ENCODE results near the gene RXRA.
A peak's percentile ranks its signal among the peaks of the same experiment; 100 is the strongest.

The RXRA gene

DNA sequence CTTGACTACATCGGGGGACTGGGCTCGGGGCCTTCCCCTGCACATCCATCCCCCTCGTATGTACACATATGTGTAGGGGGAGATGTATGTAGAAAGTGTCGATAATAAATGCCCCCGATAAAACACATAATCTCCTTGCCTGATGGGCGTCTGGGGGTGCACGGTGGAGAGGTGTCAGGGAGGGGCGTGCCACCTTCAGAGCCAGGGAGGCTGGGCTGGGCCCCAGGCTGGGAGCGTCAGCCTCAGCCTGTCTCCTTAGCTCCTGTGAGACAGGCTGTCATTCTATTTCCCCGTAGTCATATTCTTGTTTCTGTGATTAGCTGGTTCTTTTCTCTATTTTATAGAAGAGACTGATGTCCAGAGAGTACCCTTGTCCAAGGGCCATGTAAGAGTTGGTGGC lies 4.7 kb upstream of the RXRA start:
- DNase-seq (ENCODE audit: low read depth), result no peak
- no peak overlapping the region for H3K4me3 ChIP-seq (replicated peaks; ENCODE audit: low read depth, low read length)
- TF ChIP-seq, protein P1, sequence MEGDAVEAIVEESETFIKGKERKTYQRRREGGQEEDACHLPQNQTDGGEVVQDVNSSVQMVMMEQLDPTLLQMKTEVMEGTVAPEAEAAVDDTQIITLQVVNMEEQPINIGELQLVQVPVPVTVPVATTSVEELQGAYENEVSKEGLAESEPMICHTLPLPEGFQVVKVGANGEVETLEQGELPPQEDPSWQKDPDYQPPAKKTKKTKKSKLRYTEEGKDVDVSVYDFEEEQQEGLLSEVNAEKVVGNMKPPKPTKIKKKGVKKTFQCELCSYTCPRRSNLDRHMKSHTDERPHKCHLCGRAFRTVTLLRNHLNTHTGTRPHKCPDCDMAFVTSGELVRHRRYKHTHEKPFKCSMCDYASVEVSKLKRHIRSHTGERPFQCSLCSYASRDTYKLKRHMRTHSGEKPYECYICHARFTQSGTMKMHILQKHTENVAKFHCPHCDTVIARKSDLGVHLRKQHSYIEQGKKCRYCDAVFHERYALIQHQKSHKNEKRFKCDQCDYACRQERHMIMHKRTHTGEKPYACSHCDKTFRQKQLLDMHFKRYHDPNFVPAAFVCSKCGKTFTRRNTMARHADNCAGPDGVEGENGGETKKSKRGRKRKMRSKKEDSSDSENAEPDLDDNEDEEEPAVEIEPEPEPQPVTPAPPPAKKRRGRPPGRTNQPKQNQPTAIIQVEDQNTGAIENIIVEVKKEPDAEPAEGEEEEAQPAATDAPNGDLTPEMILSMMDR (IDR thresholded peaks at IDR 0.05; ENCODE audit: low read length, missing control alignments), result no peak

DNA sequence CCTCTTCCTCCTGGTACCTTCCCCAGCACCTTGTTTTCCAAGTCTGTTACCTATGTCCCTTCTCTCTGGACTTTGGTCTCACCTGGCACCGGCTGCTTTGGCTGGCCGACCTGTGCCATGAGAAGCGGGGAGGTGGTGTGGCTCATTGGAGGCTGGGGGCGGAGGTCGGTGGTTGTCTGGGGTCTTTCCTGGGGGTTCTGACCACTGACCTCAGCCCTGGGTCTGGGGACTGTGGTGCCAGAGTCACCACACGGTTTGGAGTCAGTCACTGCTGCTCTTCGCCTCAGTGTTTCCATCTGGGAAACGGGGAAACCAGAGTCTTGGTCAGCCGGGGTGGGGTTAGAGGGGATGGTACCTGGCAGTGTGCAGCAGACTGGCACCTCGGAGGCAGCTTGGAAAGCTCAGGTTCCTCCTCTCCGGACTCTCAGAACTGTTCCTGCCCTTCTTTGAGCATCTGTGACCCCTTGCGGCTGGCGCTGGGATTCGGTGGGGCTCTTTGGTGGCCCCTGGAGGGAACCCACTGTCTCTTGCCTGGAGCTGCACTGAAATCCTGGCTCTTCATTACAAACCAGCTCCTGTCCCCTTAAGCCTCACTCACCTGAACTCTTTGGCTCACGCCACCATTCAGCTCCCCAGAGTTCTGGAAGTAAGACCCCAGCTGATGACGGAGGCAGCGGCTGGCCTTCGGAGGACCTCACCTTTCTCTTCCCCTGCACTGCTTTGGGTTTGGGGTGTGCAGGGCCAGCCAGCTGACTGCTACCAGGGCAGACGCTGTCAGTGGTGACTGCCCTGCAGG lies 4.1 kb upstream of the RXRA start:
- DNase-seq (ENCODE audit: low read depth), result no peak
- TF ChIP-seq, protein P1 (IDR thresholded peaks at IDR 0.05; ENCODE audit: low read length, missing control alignments), result no peak
- no peak overlapping the region for H3K4me3 ChIP-seq (replicated peaks; ENCODE audit: low read depth, low read length)

DNA sequence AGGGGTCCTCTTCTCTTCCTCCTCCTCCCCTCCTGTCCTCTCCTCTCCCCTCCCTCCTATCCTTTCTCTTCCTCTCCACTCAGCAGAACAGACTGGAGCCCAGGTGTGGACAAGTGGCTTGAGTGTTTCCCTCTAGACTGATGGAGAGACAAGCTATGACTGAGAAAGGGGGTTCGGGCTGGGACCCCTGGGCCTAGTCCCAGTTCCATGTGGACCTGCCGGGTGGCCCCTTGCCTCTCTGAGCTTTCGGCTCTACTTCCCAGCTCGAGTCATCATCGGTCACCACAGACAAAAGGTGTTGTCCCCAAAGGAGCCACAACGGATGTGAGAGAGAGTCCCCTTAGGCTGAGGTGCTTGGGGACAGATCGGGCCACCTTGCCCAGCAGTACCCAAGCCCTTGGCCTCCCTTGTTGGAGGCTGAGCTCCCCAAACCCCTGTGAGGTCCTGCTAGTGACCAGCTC lies 3.4 kb upstream of the RXRA start:
- TF ChIP-seq, protein P1 (IDR thresholded peaks at IDR 0.05; ENCODE audit: low read length, missing control alignments), result no peak
- no peak overlapping the region for H3K4me3 ChIP-seq (replicated peaks; ENCODE audit: low read depth, low read length)
- no peak for DNase-seq (ENCODE audit: low read depth)

DNA sequence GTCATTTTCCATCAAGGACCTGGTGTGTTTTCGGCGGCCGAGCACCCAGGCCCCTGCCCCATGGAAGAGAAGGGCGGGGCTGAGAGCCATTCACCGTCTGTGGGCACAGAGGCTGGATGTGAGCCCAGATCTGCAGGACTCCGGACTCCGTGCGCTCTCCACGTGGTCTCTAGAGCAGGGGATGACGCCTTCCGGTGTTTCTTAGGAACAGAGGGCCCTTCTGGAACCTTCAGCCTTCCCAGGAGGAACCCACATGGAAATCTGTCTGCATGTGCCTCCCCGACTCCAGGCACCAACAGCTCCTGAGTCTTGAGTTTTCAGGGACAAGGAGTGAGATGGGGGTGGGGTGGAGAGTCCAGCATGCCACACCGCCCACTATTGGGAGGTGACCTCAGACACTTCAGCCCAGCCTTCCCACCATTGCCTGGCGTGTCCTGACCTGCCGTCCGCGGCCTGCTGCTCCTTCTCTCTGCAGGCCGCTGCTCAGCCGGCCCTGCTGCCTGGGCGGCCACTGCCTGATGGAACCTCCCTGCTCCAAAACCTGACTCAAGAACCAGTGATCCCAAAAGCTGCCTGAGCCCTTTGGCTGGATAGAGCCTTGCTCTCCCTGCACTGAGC lies 2.4 kb upstream of the RXRA start:
- DNase-seq (ENCODE audit: low read depth), result no peak

DNA sequence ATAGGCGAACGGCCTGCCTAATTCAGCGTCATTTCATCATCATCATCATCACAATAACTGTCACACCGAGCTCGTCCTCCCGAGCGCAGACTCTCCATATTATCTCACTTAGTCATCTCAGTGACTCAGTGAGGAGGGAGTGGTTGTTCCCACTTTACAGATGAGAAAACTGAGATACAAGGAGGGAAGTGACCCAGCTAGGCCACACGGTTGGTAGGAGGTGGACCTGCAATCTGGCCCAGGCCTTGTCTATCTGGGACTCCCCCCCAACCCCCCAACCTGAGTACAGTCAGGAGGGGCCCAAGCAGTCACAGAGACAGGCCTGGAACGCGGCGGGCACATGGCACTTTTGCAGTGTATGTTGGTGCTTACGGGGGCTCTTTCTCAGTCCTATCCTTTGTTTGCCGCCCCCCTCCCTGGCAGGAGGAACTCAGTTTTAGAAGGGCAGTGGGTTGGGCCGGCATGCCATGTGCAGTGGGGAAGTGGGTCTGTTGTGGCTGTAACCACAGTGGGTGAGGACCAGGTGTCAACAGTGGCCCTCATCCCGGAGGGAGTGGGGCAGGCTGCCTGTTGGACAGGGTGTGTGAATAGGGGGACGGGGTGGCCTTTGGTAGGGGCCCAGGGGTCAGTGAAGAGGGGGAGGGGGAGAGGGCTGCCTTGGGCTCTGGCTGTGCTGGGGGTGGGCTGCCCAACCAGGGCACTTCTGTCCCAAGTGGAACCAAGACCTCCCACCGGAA lies 1.7 kb upstream of the RXRA start:
- TF ChIP-seq, protein P1 (IDR thresholded peaks at IDR 0.05; ENCODE audit: low read length, missing control alignments), result no peak
- peak overlapping the region; percentile 72 for H3K4me3 ChIP-seq (replicated peaks; ENCODE audit: low read depth, low read length)
- DNase-seq (ENCODE audit: low read depth), result no peak

More for the DNA sequence above, 2.4 kb upstream of the RXRA start:
- no peak overlapping the region for H3K4me3 ChIP-seq (replicated peaks; ENCODE audit: low read depth, low read length)
- TF ChIP-seq, protein P1 (IDR thresholded peaks at IDR 0.05; ENCODE audit: low read length, missing control alignments), result no peak

DNA sequence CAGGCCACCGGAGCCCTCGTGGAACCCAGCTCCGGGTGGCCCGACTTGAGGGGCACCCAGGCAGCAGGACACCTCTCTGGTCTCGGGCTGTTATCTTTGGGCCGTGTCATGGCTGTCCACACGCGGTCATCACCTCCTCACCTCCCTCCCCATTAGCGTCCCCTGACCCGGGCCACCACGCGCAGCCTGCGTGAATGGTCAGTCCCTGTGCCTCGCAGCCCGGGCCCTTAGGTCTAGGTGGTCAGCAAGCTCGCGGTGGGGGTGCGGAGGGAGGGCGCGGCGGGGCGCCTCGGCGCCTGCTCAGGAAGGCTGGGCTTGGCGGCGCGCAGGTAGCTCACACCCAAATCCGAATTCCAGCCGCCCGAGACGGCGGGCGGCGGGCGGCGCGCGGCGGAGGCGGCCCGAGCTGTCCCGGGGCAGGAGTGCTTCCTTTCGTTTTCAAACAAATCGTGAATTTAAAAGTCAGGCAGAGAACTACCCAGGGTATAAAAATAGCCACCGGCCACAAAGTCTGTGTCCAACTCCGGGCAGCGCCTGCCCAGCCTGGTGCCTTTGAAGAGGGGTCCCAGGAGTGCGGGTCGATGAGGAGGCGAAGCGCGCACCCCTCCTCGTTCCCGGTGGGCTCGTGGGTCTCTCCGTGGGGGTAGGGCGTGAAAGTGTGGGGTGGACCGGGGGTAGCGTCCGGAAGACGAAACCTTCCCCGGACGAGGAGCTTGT lies 1.0 kb upstream of the RXRA start:
- TF ChIP-seq, protein P1 (IDR thresholded peaks at IDR 0.05; ENCODE audit: low read length, missing control alignments), result no peak

More for the DNA sequence above, 1.0 kb upstream of the RXRA start:
- peak; percentile 40 for DNase-seq (ENCODE audit: low read depth)
- H3K4me3 ChIP-seq (replicated peaks; ENCODE audit: low read depth, low read length), result peak overlapping the region; percentile 72
